ENCODE results near the gene FXYD7.

The FXYD7 gene

GRCh38 chr19:35199481-35199880 lies 56.4 kb downstream of the FXYD7 start:
- DNase-seq (ENCODE audit: low read depth), result no peak

GRCh38 chr19:35202722-35203688 lies 60.0 kb downstream of the FXYD7 start:
- no peak for DNase-seq (ENCODE audit: low read depth)

All from T follicular helper cell (primary cell).